HepG2 (cell line): ENCODE measurements around the gene GLDC. TPM values are rescaled to one million over a fixed set of nuclear protein-coding genes. Genes with fewer than 3 reads are reported as not detected.

ENCODE experiments used
- ATAC-seq: fragments of 200-7000 bp; cut with Tn5 transposase; 3 replicates; pipeline ENCODE4 v1.9.1; 2020; ENCODE audit warnings: mild to moderate bottlenecking, moderate library complexity
- BruUV-seq: library from RNA; stranded (reverse); fragments of 400-500 nt; replicated peaks from 2 replicates; lab custom pipeline; 2021; lab: Mats Ljungman, UMichigan
- CTCF ChIA-PET: fragments of 300-600 bp; formaldehyde crosslinking; extraction: SDS; loops from one replicate; lab custom pipeline; 2021; ENCODE audit warnings: low total read pairs, inconsistent platforms, low intra/inter-chr PET ratio; lab: Yijun Ruan, JAX
- POLR2A ChIA-PET: fragments of 350-600 bp; sonication (Branson Sonifier 250); formaldehyde crosslinking; loops from one replicate; lab custom pipeline; 2020; ENCODE audit warnings: antibody characterized with exemption, inconsistent platforms; lab: Yijun Ruan, JAX
- DNase-seq: peaks from one replicate; pipeline ENCODE4 v3.0.0-alpha.2; 2015; ENCODE audit warnings: low spot score
- FAIRE-seq: peaks from 3 replicates; lab custom pipeline; 2011; peaks lifted over from hg19 to GRCh38; lab: Jason Lieb, UNC
- H2AFZ ChIP-seq: one replicate; pipeline ENCODE4 v1.6.1; 2011; ENCODE audit warnings: low read length, inconsistent platforms
- H3K27ac ChIP-seq: fragments of 300-600 bp; 3 replicates; pipeline ENCODE4 v1.8.0; 2011; ENCODE audit warnings: mixed run types, mild to moderate bottlenecking, mixed read lengths, low read length, inconsistent platforms; ENCODE audit not compliant: insufficient read depth; ENCODE audit errors: extremely low read length
- H3K27me3 ChIP-seq, 2 experiments: fragments of 200-600 bp in 1 of 2; 2 replicates in 1 of 2; 3 replicates in 1 of 2; pipeline versions ENCODE4 v1.6.0 to v1.8.0; 2011; ENCODE audit warnings: low read length in 2 of 2, mild to moderate bottlenecking in 2 of 2, moderate library complexity in 2 of 2, inconsistent platforms in 1 of 2; ENCODE audit not compliant: insufficient read depth in 2 of 2, control insufficient read depth in 1 of 2
- H3K36me3 ChIP-seq, 2 experiments: fragments of 200-600 bp in 1 of 2; replicated peaks in 1 of 2; 2 replicates in 1 of 2; 3 replicates in 1 of 2; pipeline versions ENCODE4 v1.5.1 to v1.8.0; 2011; ENCODE audit warnings: low read length in 2 of 2, inconsistent platforms in 1 of 2; ENCODE audit not compliant: insufficient read depth in 2 of 2, control insufficient read depth in 1 of 2
- H3K4me1 ChIP-seq: 2 replicates; pipeline ENCODE4 v1.5.1; 2012; ENCODE audit warnings: low read length, inconsistent platforms; ENCODE audit not compliant: insufficient read depth
- H3K4me2 ChIP-seq: 2 replicates; pipeline ENCODE4 v1.6.0; 2011; ENCODE audit warnings: low read depth, low read length, inconsistent platforms
- H3K4me3 ChIP-seq, 3 experiments: fragments of 200-600 bp in 1 of 3; sonication (generic), shearing (Covaris generic) in 1 of 3; replicated peaks in 1 of 3; 2 replicates each; pipeline ENCODE4 v1.5.1; 2011 to 2016; ENCODE audit warnings: low read length in 3 of 3, inconsistent platforms in 2 of 3, low read depth in 2 of 3, mild to moderate bottlenecking in 2 of 3, control low read depth in 1 of 3, mixed read lengths in 1 of 3; ENCODE audit not compliant: insufficient read depth in 1 of 3
- H3K79me2 ChIP-seq: one replicate; pipeline ENCODE4 v1.6.1; 2011; ENCODE audit warnings: low read length, inconsistent platforms; ENCODE audit not compliant: insufficient read depth
- H3K9ac ChIP-seq: 2 replicates; pipeline ENCODE4 v1.6.0; 2011; ENCODE audit warnings: mild to moderate bottlenecking, low read depth, low read length, inconsistent platforms; ENCODE audit not compliant: insufficient read depth
- H3K9me3 ChIP-seq: 2 replicates; pipeline ENCODE4 v1.5.1; 2012; ENCODE audit warnings: mild to moderate bottlenecking, low read length
- H4K20me1 ChIP-seq: 2 replicates; pipeline ENCODE4 v1.6.0; 2011; ENCODE audit warnings: inconsistent platforms, mild to moderate bottlenecking, low read length, moderate library complexity; ENCODE audit not compliant: insufficient read depth
- IKZF4 ChIP-seq: sonication (generic); formaldehyde crosslinking; IDR thresholded peaks from 2 replicates; pipeline ENCODE4 v1.5.1; 2020; ENCODE audit warnings: borderline replicate concordance, mild to moderate bottlenecking, low read depth, missing genetic modification reagents; ENCODE audit errors: not compliant biosample characterization
- KDM4B ChIP-seq: sonication (generic); formaldehyde crosslinking; IDR thresholded peaks from 2 replicates; pipeline ENCODE4 v1.4.0; 2020; ENCODE audit warnings: missing genetic modification reagents
- KLF9 ChIP-seq: IDR thresholded peaks from 2 replicates; pipeline ENCODE4 v1.6.1; 2016; ENCODE audit warnings: low read depth
- NFIB ChIP-seq: sonication (generic); formaldehyde crosslinking; IDR thresholded peaks from 2 replicates; pipeline ENCODE4 v1.9.0; 2021; ENCODE audit warnings: missing genetic modification reagents, mild to moderate bottlenecking, borderline replicate concordance
- TCF12 ChIP-seq, 2 experiments: fragments of 450-650 bp in 1 of 2; sonication (generic) in 1 of 2; formaldehyde crosslinking in 1 of 2; IDR thresholded peaks; 2 replicates each; pipeline versions ENCODE4 v1.6.1 to v1.8.0; 2017 to 2022; ENCODE audit warnings: antibody characterized with exemption in 1 of 2, mild to moderate bottlenecking in 1 of 2, missing genetic modification reagents in 1 of 2, moderate library complexity in 1 of 2
- THAP11 ChIP-seq: IDR thresholded peaks from 2 replicates; pipeline ENCODE4 v1.6.1; 2016; ENCODE audit warnings: missing biosample characterization, missing genetic modification reagents
- THYN1 ChIP-seq: sonication (generic); formaldehyde crosslinking; IDR thresholded peaks from 2 replicates; pipeline ENCODE4 v1.8.1; 2023; ENCODE audit warnings: low read depth, mild to moderate bottlenecking, moderate library complexity, missing genetic modification reagents, borderline replicate concordance
- ZNF205 ChIP-seq: IDR thresholded peaks from 2 replicates; pipeline ENCODE4 v1.6.1; 2018; ENCODE audit warnings: missing biosample characterization, missing genetic modification reagents
- ZNF24 ChIP-seq: fragments of 450-650 bp; IDR thresholded peaks from 2 replicates; pipeline ENCODE4 v1.6.1; 2017; ENCODE audit warnings: antibody characterized with exemption, mild to moderate bottlenecking
- ZNF331 ChIP-seq: sonication (generic); formaldehyde crosslinking; IDR thresholded peaks from 2 replicates; pipeline ENCODE4 v1.4.0; 2020; ENCODE audit warnings: missing genetic modification reagents
- ZNF660 ChIP-seq: sonication (generic); formaldehyde crosslinking; IDR thresholded peaks from 2 replicates; pipeline ENCODE4 v1.5.1; 2020; ENCODE audit warnings: mild to moderate bottlenecking, low read depth, missing genetic modification reagents, borderline replicate concordance
- ZSCAN9 ChIP-seq: IDR thresholded peaks from 2 replicates; pipeline ENCODE4 v1.6.1; 2016; ENCODE audit warnings: borderline replicate concordance
- WGBS: methylation state at CpG from one replicate; pipeline ENCODE4 v1.1.6; 2017; ENCODE audit warnings: low lambda C conversion rate; 5-methylcytosine and 5-hydroxymethylcytosine counted together
- in situ Hi-C: cut with HindIII; loops from 2 replicates; pipeline ENCODE4 v1.10.0; 2017; ENCODE audit warnings: low pct_unique_long_range_greater_than_20kb; ENCODE audit not compliant: extremely low pct_ligation_motif_present
- intact Hi-C: fragments of 100-400 bp; cut with micrococcal nuclease; formaldehyde crosslinking; loops from one replicate; pipeline ENCODE4 v1.10.0; 2022; ENCODE audit not compliant: unreplicated experiment
- polyA plus RNA-seq, 8 experiments: library from polyadenylated mRNA; depleted of rRNA in 3 of 8; stranded (reverse) in 7 of 8; unstranded in 1 of 8; fragments of >200 nt; fragmentation: Illumina TruSeq in 4 of 8; extraction: Trizol in 4 of 8; gene quantifications; 2 replicates each; pipeline versions ENCODE4 v1.2.1 to v1.2.3, GENCODE V29; 2011 to 2016; ENCODE audit warnings: low read depth in 4 of 8, missing spikeins in 1 of 8, mixed read lengths in 1 of 8; ENCODE audit not compliant: insufficient read depth in 1 of 8
- total RNA-seq, 5 experiments: library from RNA; depleted of rRNA; stranded (reverse); fragments of >200 nt; fragmentation: Illumina TruSeq; extraction: Trizol; gene quantifications; 2 replicates each; pipeline ENCODE4 v1.2.3, GENCODE V29; 2016; ENCODE audit warnings: low read depth in 1 of 5
- TF ChIP-seq, protein P1 (sequence below): sonication (generic); formaldehyde crosslinking; IDR thresholded peaks from 2 replicates; pipeline ENCODE4 v1.8.0; 2022; ENCODE audit warnings: mild to moderate bottlenecking, missing genetic modification reagents, borderline replicate concordance
- TF ChIP-seq, protein P2 (sequence below): sonication (generic); formaldehyde crosslinking; conservative IDR thresholded peaks from 2 replicates; pipeline ENCODE4 v1.4.0; 2020; ENCODE audit warnings: missing genetic modification reagents

GLDC gene
- total and polyA plus RNA-seq, 2 of the 13 experiments (the other 11 are each of a cell fraction or from before 2014, with no cell fraction given) = 59.3 to 115 TPM

DNA sequence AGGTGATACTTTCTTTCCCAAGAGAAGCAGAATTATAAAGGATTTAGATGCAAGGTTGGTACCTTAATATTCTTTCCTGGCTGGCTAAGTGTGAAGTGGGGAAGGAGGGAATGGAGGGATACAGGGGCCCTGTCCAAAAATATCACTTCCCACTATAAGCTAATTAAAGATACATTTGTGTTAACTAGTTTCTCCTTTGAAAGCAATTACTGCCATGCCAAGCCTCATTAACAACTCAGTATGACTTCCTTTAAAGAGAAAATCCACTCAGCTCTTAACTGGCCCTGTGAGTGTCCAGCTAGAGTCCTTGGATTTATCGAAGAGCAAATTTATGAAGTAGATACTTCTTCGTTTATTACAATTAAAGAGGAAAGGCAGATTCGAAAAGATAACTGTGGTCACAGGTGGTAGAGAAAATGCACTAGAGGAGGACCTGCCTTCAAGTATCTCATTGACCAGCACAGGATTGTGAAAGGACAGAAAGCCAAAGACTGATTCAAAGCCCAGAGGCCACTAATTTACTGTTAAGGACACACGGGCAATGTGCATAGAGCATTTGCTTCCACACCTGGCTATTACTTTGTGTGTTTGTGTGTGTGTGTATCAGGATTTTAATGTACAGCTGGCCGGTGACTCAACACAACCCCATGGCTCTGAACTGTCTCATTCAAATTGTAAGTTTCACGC is 11.2 kb upstream of the GLDC start (continued):
- TF ChIP-seq TCF12 (IDR thresholded peaks at IDR 0.05) (no peak), TCF12 (CRISPR knock-in tag; IDR thresholded peaks at IDR 0.05) (no peak), ZNF331 (CRISPR knock-in tag) (no peak)
- TF ChIP-seq, all 625 proteins: peak for 0

DNA sequence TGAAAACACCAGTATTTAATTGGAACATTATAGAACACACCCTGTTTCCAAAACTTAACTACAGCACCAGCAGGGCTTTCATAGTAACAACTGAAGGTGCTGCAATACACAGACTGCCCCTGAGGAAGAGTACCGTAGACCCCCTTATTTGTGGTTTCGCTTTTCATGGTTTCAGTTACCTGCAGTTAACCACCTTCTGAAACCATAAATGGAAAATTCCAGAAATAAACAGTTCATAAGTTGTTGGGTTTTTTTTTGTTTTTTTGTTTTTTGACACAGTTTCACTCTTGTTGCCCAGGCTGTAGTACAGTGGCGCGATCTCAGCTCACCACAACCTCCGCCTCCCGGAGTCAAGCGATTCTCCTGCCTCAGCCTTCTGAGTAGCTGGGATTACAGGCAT is 9.5 kb upstream of the GLDC start:
- TF ChIP-seq THAP11 (no peak), THYN1 (CRISPR knock-in tag) (no peak), ZNF205 (no peak), KDM4B (CRISPR knock-in tag) (no peak), ZNF660 (CRISPR knock-in tag) (no peak), ZNF24 (no peak), NFIB (no peak), KLF9 (CRISPR knock-in tag) (no peak), IKZF4 (CRISPR knock-in tag) (no peak), ZSCAN9 (no peak)
- TF ChIP-seq, protein P1, sequence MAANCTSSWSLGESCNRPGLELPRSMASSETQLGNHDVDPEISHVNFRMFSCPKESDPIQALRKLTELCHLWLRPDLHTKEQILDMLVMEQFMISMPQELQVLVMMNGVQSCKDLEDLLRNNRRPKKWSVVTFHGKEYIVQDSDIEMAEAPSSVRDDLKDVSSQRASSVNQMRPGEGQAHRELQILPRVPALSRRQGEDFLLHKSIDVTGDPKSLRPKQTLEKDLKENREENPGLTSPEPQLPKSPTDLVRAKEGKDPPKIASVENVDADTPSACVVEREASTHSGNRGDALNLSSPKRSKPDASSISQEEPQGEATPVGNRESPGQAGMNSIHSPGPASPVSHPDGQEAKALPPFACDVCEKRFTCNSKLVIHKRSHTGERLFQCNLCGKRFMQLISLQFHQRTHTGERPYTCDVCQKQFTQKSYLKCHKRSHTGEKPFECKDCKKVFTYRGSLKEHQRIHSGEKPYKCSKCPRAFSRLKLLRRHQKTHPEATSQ (CRISPR knock-in tag) = no peak
- TF ChIP-seq, protein P2, sequence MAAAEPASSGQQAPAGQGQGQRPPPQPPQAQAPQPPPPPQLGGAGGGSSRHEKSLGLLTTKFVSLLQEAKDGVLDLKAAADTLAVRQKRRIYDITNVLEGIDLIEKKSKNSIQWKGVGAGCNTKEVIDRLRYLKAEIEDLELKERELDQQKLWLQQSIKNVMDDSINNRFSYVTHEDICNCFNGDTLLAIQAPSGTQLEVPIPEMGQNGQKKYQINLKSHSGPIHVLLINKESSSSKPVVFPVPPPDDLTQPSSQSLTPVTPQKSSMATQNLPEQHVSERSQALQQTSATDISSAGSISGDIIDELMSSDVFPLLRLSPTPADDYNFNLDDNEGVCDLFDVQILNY (CRISPR knock-in tag) = no peak
- H3K27me3 ChIP-seq = no peaks in the 10 kb centered on the region
- H3K79me2 ChIP-seq = no peaks in the 10 kb centered on the region
- ATAC-seq = no peak
- no peaks in the 10 kb centered on the region; a peak in 1 of 5 replicates for H3K36me3 ChIP-seq
- H3K9me3 ChIP-seq = no peaks in the 10 kb centered on the region
- no peak for FAIRE-seq
- H2AFZ ChIP-seq = no peak overlapping the region
- DNase-seq = no peak
- H3K4me2 ChIP-seq = no peak overlapping the region
- in situ Hi-C loops = no loop called here
- intact Hi-C loops = no loop called here
- H3K27ac ChIP-seq = no peak overlapping the region
- WGBS = 97% methylated on average over 7 of the region's 7 CpGs
- ChIA-PET CTCF (no interaction called here), POLR2A (no interaction called here)
- peaks cover 11% of the 10 kb centered on the region for H3K4me1 ChIP-seq
- H4K20me1 ChIP-seq = no peaks in the 10 kb centered on the region
- BruUV-seq = no TSS peak
- no peak overlapping the region for H3K9ac ChIP-seq
- no peak overlapping the region for H3K4me3 ChIP-seq
